Sigmoid colon (tissue), 7 donors: ENCODE measurements around the gene VPS26A. TPM values are rescaled to one million over a fixed set of nuclear protein-coding genes. Genes with fewer than 3 reads are reported as not detected.

Source experiments
- DNase-seq: peaks from one replicate; pipeline ENCODE4 v3.0.0-alpha.2; 2019
- H3K27ac ChIP-seq, 4 donors: fragments of 200-600 bp; sonication (generic); one replicate each; pipeline ENCODE4 v1.5.1; 2016 to 2019; ENCODE audit warnings: mild to moderate bottlenecking in 1 of 4
- H3K27me3 ChIP-seq, 3 donors: fragments of 200-600 bp; sonication (generic); one replicate each; pipeline ENCODE4 v1.5.1; 2019; ENCODE audit warnings: mild to moderate bottlenecking in 1 of 3
- H3K36me3 ChIP-seq, 4 donors: fragments of 200-600 bp; sonication (generic); one replicate each; pipeline ENCODE4 v1.5.1; 2016 to 2019
- H3K4me1 ChIP-seq, 4 donors: fragments of 200-600 bp; sonication (generic); one replicate each; pipeline ENCODE4 v1.5.1; 2017 to 2019
- H3K4me3 ChIP-seq, 4 donors: fragments of 200-600 bp; sonication (generic); one replicate each; pipeline ENCODE4 v1.5.1; 2017 to 2019; ENCODE audit warnings: mild to moderate bottlenecking in 2 of 4, moderate library complexity in 1 of 4
- H3K9me3 ChIP-seq, 4 donors: fragments of 200-600 bp in 3 of 4; sonication (generic) in 3 of 4; one replicate each; pipeline versions ENCODE4 v1.5.1 to v1.6.1; 2013 to 2019
- CTCF ChIP-seq, 4 experiments: fragments of 450-650 bp in 3 of 4; fragments of 200-600 bp in 1 of 4; IDR thresholded peaks; one replicate each; pipeline ENCODE4 v1.5.1; 2016 to 2019; ENCODE audit warnings: antibody characterized with exemption in 4 of 4, mild to moderate bottlenecking in 3 of 4, moderate library complexity in 2 of 4
- EP300 ChIP-seq, 4 donors: sonication (generic); formaldehyde crosslinking; IDR thresholded peaks; one replicate each; pipeline ENCODE4 v1.6.1; 2017; ENCODE audit warnings: antibody characterized with exemption in 4 of 4
- POLR2A ChIP-seq, 2 donors: fragments of 450-650 bp; IDR thresholded peaks; one replicate each; pipeline ENCODE4 v1.6.1; 2016; ENCODE audit warnings: antibody characterized with exemption in 2 of 2, mild to moderate bottlenecking in 2 of 2, moderate library complexity in 2 of 2
- POLR2AphosphoS5 ChIP-seq, 4 donors: sonication (generic); formaldehyde crosslinking; IDR thresholded peaks; one replicate each; pipeline ENCODE4 v1.6.1; 2017; ENCODE audit warnings: antibody characterized with exemption in 4 of 4
- WGBS, 2 donors: extraction: QIAGEN DNeasy Blood & Tissue Kit; methylation state at CpG; one replicate each; pipeline ENCODE4 v1.1.7; 2013; 5-methylcytosine and 5-hydroxymethylcytosine counted together
- intact Hi-C: fragments of 100-400 bp; cut with DNase I; formaldehyde crosslinking; loops from one replicate; pipeline ENCODE4 v1.15.1; 2023
- polyA plus RNA-seq, 3 donors: library from polyadenylated mRNA; stranded (reverse); fragments of 200-250 nt; gene quantifications; one replicate each; pipeline ENCODE4 v1.2.3, GENCODE V29; 2013
- total RNA-seq, 4 donors: library from RNA; depleted of rRNA; stranded (reverse); fragments of >200 nt; gene quantifications; one replicate each; pipeline ENCODE4 v1.1.0, GENCODE V29; 2016
- donor health status: healthy with polysubstance abuse.
- donor health status: Bipolar disorder and iron deficiency.
- donor health status: healthy.

VPS26A gene
- total and polyA plus RNA-seq, 7 donors: 35.7 to 73.1 (median 51.1) TPM

- Histone ChIP-seq H3K4me1 (peaks cover 0 to 29% (median 26%) of the 10 kb centered on the region in 4 donors), H3K4me3 (peak overlapping the region; percentile 75 to 99 (median 97)), H3K27ac (peak overlapping the region; percentile 87 to 94 (median 92)), H3K27me3 (no peaks in the 10 kb centered on the region), H3K36me3 (peaks cover 0 to 6% (median 0%) of the 10 kb centered on the region in 4 donors), H3K9me3 (no peaks in the 10 kb centered on the region)
- TF ChIP-seq EP300 (IDR thresholded peaks at IDR 0.05) (no peak), POLR2AphosphoS5 (IDR thresholded peaks at IDR 0.05) (no peak), CTCF (IDR thresholded peaks at IDR 0.05) (no peak), POLR2A (IDR thresholded peaks at IDR 0.05) (no peak)
- DNase-seq: no peak
- WGBS, 2 donors: 1 to 3% methylated on average over 29 of the region's 29 CpGs
- intact Hi-C loops: loop anchor here (2.0 to 10.0 kb wide), 3 partner anchors 56 to 654 kb away; partner anchors contain the start of genes KIFBP, SLC25A16 and VPS26A
These were observed 56.7 kb downstream of the VPS26A start for GRCh38 chr10:69180525-69181204.

- Histone ChIP-seq H3K27me3 (no peaks in the 10 kb centered on the region), H3K36me3 (peaks cover 0 to 13% (median 2%) of the 10 kb centered on the region in 4 donors), H3K4me3 (peak overlapping the region in 3 of 4 donors; percentile 75 to 99 (median 97)), H3K4me1 (peaks cover 0 to 29% (median 26%) of the 10 kb centered on the region in 4 donors), H3K27ac (no peak overlapping the region), H3K9me3 (no peaks in the 10 kb centered on the region)
- TF ChIP-seq POLR2A (IDR thresholded peaks at IDR 0.05) (no peak), CTCF (IDR thresholded peaks at IDR 0.05) (no peak), EP300 (IDR thresholded peaks at IDR 0.05) (no peak), POLR2AphosphoS5 (IDR thresholded peaks at IDR 0.05) (no peak)
- intact Hi-C loops: loop anchor here (2.0 to 10.0 kb wide), 3 partner anchors 57 to 655 kb away; partner anchors contain the start of genes KIFBP, SLC25A16 and VPS26A
- no peak for DNase-seq
- 29 to 78% methylated on average over 1 of the region's 1 CpG for WGBS, 2 donors
These were observed 57.5 kb downstream of the VPS26A start for GRCh38 chr10:69181433-69181832.

- no peaks in the 10 kb centered on the region for H3K27me3 ChIP-seq
- no peaks in the 10 kb centered on the region for H3K9me3 ChIP-seq
- 81 to 96% methylated on average over 4 of the region's 4 CpGs for WGBS, 2 donors
- peaks cover 0 to 19% (median 5%) of the 10 kb centered on the region in 4 donors for H3K36me3 ChIP-seq
- no peak for DNase-seq
- H3K27ac ChIP-seq: no peak overlapping the region
- TF ChIP-seq EP300 (IDR thresholded peaks at IDR 0.05) (no peak), CTCF (IDR thresholded peaks at IDR 0.05) (no peak), POLR2AphosphoS5 (IDR thresholded peaks at IDR 0.05) (no peak), POLR2A (IDR thresholded peaks at IDR 0.05) (no peak)
- no peak overlapping the region for H3K4me3 ChIP-seq
- H3K4me1 ChIP-seq: peaks cover 0 to 29% (median 26%) of the 10 kb centered on the region in 4 donors
- intact Hi-C loops: loop anchor here (10.0 kb wide), 1 partner anchor 197 kb away; the partner anchor contains the start of gene KIFBP
These were observed 58.0 kb downstream of the VPS26A start for GRCh38 chr10:69182005-69182404.

- DNase-seq: no peak
- peaks cover 0 to 13% (median 11%) of the 10 kb centered on the region in 4 donors for H3K4me1 ChIP-seq
- no peaks in the 10 kb centered on the region for H3K27me3 ChIP-seq
- 94 to 95% methylated on average over 1 of the region's 1 CpG for WGBS, 2 donors
- H3K27ac ChIP-seq: no peak overlapping the region
- H3K9me3 ChIP-seq: no peaks in the 10 kb centered on the region
- TF ChIP-seq POLR2AphosphoS5 (IDR thresholded peaks at IDR 0.05): no peak
- TF ChIP-seq EP300 (IDR thresholded peaks at IDR 0.05): no peak
- TF ChIP-seq POLR2A (IDR thresholded peaks at IDR 0.05): no peak
- TF ChIP-seq CTCF (IDR thresholded peaks at IDR 0.05): no peak
- no peak overlapping the region for H3K4me3 ChIP-seq
- intact Hi-C loops: loop anchor here (10.0 kb wide), 1 partner anchor 202 kb away; the partner anchor contains the start of gene KIFBP
- H3K36me3 ChIP-seq: peaks cover 1 to 64% (median 23%) of the 10 kb centered on the region in 4 donors
These were observed 62.5 kb downstream of the VPS26A start for GRCh38 chr10:69186524-69186923.
